HL-60 (cell line): ENCODE measurements around the gene PRKX.

Experiments
- DNase-seq, 2 experiments: peaks; one replicate each; pipeline ENCODE4 v3.0.0-alpha.2; 2010 to 2020; ENCODE audit warnings: low read depth in 1 of 2, low spot score in 1 of 2
- H3K27ac ChIP-seq: fragments of 250-450 bp; sonication (Bioruptor Pico); replicated peaks from 2 replicates; pipeline ENCODE4 v1.5.1; 2020; ENCODE audit warnings: mild to moderate bottlenecking, moderate library complexity
- H3K27me3 ChIP-seq: fragments of 250-450 bp; sonication (Bioruptor Pico); 2 replicates; pipeline ENCODE4 v1.5.1; 2021; ENCODE audit warnings: mild to moderate bottlenecking, moderate library complexity; ENCODE audit not compliant: insufficient read depth, poor library complexity, severe bottlenecking
- H3K4me3 ChIP-seq: replicated peaks from 2 replicates; pipeline ENCODE4 v1.5.1; 2011; ENCODE audit warnings: mild to moderate bottlenecking, control low read depth, low read length; ENCODE audit not compliant: insufficient read depth
- GABPA ChIP-seq: IDR thresholded peaks from 2 replicates; pipeline ENCODE4 v1.6.1; 2012; ENCODE audit warnings: low read depth
- POLR2AphosphoS5 ChIP-seq: IDR thresholded peaks from 2 replicates; pipeline ENCODE4 v1.6.1; 2012; ENCODE audit warnings: low read depth
- SPI1 ChIP-seq: IDR thresholded peaks from 2 replicates; pipeline ENCODE4 v1.6.1; 2012; ENCODE audit warnings: low read depth, mild to moderate bottlenecking, borderline replicate concordance
- long read RNA-seq: library from polyadenylated mRNA; unstranded; transcript quantifications from one replicate; pipeline ENCODE4 v2.0.0, GENCODE V29; 2020
- TF ChIP-seq, protein P1 (sequence below): IDR thresholded peaks from 2 replicates; pipeline ENCODE4 v1.6.1; 2012; ENCODE audit warnings: low read depth; ENCODE audit not compliant: insufficient replicate concordance
- TF ChIP-seq, protein P2 (sequence below): IDR thresholded peaks from one replicate; pipeline ENCODE4 v1.5.1; 2011; ENCODE audit warnings: low read length, control low read depth, inconsistent platforms; ENCODE audit not compliant: insufficient read depth

The PRKX gene
- long read RNA-seq, full-length matches to known transcripts, result 1 of 7 reads
- long read RNA-seq, partial matches to known transcripts, result 0 of 7 reads
- long read RNA-seq, other reads (novel, unspliced or antisense), result 6 of 7 reads

DNA sequence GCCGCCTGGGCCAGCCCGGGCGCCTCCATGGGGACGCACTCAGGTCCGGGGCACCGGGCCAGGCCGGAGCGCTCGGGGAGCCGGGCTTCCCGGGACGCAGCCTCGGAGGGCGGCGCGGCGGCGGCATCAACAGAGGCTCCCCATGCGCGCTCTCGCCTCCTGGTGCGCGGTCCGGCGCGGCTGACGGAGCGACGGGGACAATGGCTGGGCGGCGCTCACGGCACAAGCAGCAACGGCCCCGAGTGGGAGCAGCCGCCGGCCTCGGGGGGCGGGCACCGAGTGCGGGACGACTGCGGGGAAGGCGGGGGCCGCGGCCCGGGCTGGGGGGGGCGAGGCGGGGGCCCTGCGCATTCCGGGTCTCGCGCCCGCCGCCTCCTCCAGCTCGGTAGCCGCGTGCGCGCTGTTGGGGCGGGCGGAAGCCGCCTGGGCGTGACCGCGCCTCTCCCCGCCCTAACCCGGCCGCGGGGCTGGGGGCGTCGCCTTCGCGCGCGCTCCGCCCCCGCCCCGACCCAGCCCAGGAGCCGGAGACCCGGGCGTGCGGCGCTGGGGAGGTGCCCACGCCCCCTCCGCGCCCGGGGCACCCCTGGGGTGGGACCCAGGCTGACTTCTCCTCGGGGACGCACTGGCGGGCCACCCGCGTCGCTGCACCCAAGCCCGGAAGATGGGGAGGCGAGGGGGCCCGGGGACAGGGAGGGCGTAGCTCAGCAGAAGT lies at the start of gene PRKX:
TSS of gene PRKX (minus strand) at position 425 of the 712 bp plus-strand sequence. CDS start at position 29, 396 bp downstream.
- H3K27ac ChIP-seq, result peak within 1 kb of the TSS; percentile 69
- TF ChIP-seq, protein P1, sequence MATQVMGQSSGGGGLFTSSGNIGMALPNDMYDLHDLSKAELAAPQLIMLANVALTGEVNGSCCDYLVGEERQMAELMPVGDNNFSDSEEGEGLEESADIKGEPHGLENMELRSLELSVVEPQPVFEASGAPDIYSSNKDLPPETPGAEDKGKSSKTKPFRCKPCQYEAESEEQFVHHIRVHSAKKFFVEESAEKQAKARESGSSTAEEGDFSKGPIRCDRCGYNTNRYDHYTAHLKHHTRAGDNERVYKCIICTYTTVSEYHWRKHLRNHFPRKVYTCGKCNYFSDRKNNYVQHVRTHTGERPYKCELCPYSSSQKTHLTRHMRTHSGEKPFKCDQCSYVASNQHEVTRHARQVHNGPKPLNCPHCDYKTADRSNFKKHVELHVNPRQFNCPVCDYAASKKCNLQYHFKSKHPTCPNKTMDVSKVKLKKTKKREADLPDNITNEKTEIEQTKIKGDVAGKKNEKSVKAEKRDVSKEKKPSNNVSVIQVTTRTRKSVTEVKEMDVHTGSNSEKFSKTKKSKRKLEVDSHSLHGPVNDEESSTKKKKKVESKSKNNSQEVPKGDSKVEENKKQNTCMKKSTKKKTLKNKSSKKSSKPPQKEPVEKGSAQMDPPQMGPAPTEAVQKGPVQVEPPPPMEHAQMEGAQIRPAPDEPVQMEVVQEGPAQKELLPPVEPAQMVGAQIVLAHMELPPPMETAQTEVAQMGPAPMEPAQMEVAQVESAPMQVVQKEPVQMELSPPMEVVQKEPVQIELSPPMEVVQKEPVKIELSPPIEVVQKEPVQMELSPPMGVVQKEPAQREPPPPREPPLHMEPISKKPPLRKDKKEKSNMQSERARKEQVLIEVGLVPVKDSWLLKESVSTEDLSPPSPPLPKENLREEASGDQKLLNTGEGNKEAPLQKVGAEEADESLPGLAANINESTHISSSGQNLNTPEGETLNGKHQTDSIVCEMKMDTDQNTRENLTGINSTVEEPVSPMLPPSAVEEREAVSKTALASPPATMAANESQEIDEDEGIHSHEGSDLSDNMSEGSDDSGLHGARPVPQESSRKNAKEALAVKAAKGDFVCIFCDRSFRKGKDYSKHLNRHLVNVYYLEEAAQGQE, result no peak
- no peak for TF ChIP-seq GABPA
- TF ChIP-seq, protein P2, sequence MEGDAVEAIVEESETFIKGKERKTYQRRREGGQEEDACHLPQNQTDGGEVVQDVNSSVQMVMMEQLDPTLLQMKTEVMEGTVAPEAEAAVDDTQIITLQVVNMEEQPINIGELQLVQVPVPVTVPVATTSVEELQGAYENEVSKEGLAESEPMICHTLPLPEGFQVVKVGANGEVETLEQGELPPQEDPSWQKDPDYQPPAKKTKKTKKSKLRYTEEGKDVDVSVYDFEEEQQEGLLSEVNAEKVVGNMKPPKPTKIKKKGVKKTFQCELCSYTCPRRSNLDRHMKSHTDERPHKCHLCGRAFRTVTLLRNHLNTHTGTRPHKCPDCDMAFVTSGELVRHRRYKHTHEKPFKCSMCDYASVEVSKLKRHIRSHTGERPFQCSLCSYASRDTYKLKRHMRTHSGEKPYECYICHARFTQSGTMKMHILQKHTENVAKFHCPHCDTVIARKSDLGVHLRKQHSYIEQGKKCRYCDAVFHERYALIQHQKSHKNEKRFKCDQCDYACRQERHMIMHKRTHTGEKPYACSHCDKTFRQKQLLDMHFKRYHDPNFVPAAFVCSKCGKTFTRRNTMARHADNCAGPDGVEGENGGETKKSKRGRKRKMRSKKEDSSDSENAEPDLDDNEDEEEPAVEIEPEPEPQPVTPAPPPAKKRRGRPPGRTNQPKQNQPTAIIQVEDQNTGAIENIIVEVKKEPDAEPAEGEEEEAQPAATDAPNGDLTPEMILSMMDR, result no peak
- TF ChIP-seq SPI1, result no peak
- TF ChIP-seq POLR2AphosphoS5, result peak; percentile 35; the same call in 1 of the 2 replicates
- peak within 1 kb of the TSS; percentile 64 for H3K4me3 ChIP-seq
- H3K27me3 ChIP-seq, result no peaks in the 10 kb centered on the region
- DNase-seq, result peak in 1 of 2 experiments; percentile 55

GRCh38 chrX:3763111-3763510 lies 49.7 kb upstream of the PRKX start:
- no peak for DNase-seq
- TF ChIP-seq POLR2AphosphoS5 (no peak), SPI1 (no peak), GABPA (no peak)
- TF ChIP-seq, protein P1, result no peak
- TF ChIP-seq, protein P2, result no peak
- Histone ChIP-seq H3K27ac (no peak overlapping the region), H3K27me3 (no peaks in the 10 kb centered on the region), H3K4me3 (no peak overlapping the region)

- TF ChIP-seq GABPA, result no peak
- no peak for DNase-seq
- Histone ChIP-seq H3K27ac (no peak overlapping the region), H3K27me3 (no peaks in the 10 kb centered on the region), H3K4me3 (no peak overlapping the region)
Observed at GRCh38 chrX:3757510-3758025, 44.1 kb upstream of the PRKX start.

DNA sequence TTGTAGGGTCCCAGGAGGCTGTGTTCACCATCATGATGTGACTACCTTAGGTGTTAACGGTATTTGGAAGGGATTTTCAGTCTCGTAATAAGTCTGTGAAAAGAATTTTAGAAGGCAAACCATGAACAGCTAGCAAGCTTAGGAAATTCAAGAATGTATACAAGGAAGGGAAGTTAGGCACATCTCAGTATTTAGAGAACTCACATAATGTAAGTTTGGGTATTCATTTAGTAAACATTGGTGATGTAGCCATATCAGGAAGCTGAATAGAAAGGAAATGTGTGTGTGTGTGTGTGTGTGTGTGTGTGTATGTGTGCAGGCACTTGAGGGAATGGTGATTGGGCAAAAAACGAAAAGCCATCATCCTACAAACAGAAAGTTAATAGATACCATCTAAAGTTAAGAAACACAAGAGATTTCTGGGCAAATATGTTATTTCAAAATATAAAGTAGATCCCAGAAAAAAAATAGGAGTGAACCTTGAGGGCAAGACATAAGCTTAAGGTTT lies 34.7 kb upstream of the PRKX start:
- no peak for DNase-seq
- Histone ChIP-seq H3K27ac (no peak overlapping the region), H3K27me3 (no peaks in the 10 kb centered on the region), H3K4me3 (no peak overlapping the region)
- TF ChIP-seq SPI1 (no peak), POLR2AphosphoS5 (no peak), GABPA (no peak)
- TF ChIP-seq, protein P1, result no peak
- TF ChIP-seq, protein P2, result no peak
